ENCODE results near the gene CCN2. TPM values are rescaled to one million over a fixed set of nuclear protein-coding genes. Genes with fewer than 3 reads are reported as not detected.

The CCN2 gene
- total RNA-seq: not detected

GRCh38 chr6:131950767-131951575 lies at the start of gene CCN2:
Gene CCN2, minus strand, starts transcription at chr6:131951372. Its CDS starts 200 bp downstream, at chr6:131951172.
- H3K27ac Mint-ChIP-seq: no peak within 1 kb of the TSS
- peaks cover 61% of the 10 kb centered on the region for H3K27me3 Mint-ChIP-seq
- ChIA-PET POLR2A (no interaction called here), CTCF (no interaction called here)
- H3K36me3 Mint-ChIP-seq (ENCODE audit: low read depth): no peaks in the 10 kb centered on the region
- intact Hi-C loops (cut with DNase I, micrococcal nuclease): no loop called here
- ATAC-seq (peak; percentile 26), DNase-seq (peak; percentile 20)
- peak within 1 kb of the TSS; percentile 67 for H3K4me3 Mint-ChIP-seq
- H3K9me3 Mint-ChIP-seq (ENCODE audit: low read depth): no peaks in the 10 kb centered on the region
- H3K4me1 Mint-ChIP-seq: peaks cover 9% of the 10 kb centered on the region

- DNase-seq (no peak), ATAC-seq (no peak)
- H3K27me3 Mint-ChIP-seq: no peaks in the 10 kb centered on the region
- POLR2A ChIA-PET: no interaction called here
- no peak overlapping the region for H3K27ac Mint-ChIP-seq
- peaks cover 1% of the 10 kb centered on the region for H3K9me3 Mint-ChIP-seq (ENCODE audit: low read depth)
- H3K4me3 Mint-ChIP-seq: no peak overlapping the region
- H3K36me3 Mint-ChIP-seq (ENCODE audit: low read depth): no peaks in the 10 kb centered on the region
- intact Hi-C loops (cut with DNase I, micrococcal nuclease): no loop called here
- CTCF ChIA-PET: no interaction called here
- no peaks in the 10 kb centered on the region for H3K4me1 Mint-ChIP-seq
Measured at GRCh38 chr6:132000296-132000695, 49.1 kb upstream of the CCN2 start.

DNA sequence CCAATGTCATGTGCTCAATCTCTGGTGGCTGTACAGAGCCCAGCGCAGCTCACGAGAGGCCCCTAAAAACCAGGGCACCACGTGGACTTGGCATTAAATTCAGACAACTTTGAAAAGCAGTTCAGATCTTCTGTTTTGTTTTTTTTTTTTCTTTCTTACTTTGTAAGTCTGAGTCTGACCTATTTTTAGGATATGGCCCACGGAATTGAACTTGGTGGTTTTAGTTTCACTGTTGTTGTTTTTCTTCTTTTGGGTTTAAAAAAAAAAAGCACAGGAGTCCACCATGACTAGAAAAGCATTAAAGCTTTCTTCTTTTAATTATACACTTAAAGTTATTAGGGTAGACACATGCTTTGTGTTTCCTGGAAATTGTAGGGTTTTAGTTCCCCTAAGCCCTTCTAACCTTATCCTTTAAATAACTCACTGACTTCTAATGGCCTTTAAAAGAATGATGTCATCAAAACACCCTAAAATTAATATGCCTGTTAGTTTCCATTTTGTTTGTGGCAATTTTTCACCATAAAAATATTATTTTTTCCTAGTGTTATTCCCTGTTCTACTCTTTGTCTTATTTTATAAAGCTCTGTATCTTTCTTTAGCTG lies 48.5 kb upstream of the CCN2 start:
- DNase-seq: no peak
- Mint-ChIP-seq H3K27ac (no peak overlapping the region), H3K27me3 (no peaks in the 10 kb centered on the region), H3K4me1 (no peaks in the 10 kb centered on the region), H3K36me3 (ENCODE audit: low read depth) (no peaks in the 10 kb centered on the region), H3K4me3 (no peak overlapping the region), H3K9me3 (ENCODE audit: low read depth) (peaks cover 1% of the 10 kb centered on the region)
- POLR2A ChIA-PET: no interaction called here
- intact Hi-C loops (cut with DNase I, micrococcal nuclease): no loop called here
- no peak for ATAC-seq
- CTCF ChIA-PET: interaction anchor here (0.6 kb wide), 1 partner anchor 168 kb away, joined by 3 read pairs; no protein-coding TSS in a partner anchor

- DNase-seq: no peak
- H3K4me3 Mint-ChIP-seq: no peak overlapping the region
- no peaks in the 10 kb centered on the region for H3K4me1 Mint-ChIP-seq
- no peaks in the 10 kb centered on the region for H3K36me3 Mint-ChIP-seq (ENCODE audit: low read depth)
- ChIA-PET CTCF (interaction anchor here (0.9 kb wide), 1 partner anchor 83 kb away, joined by 3 read pairs; no protein-coding TSS in a partner anchor), POLR2A (no interaction called here)
- H3K9me3 Mint-ChIP-seq (ENCODE audit: low read depth): no peaks in the 10 kb centered on the region
- ATAC-seq: no peak
- H3K27ac Mint-ChIP-seq: no peak overlapping the region
- no peaks in the 10 kb centered on the region for H3K27me3 Mint-ChIP-seq
- intact Hi-C loops (cut with DNase I, micrococcal nuclease): no loop called here
Measured at GRCh38 chr6:131998255-131998982, 47.2 kb upstream of the CCN2 start.

GRCh38 chr6:131997429-131998153 lies 46.4 kb upstream of the CCN2 start:
- no peaks in the 10 kb centered on the region for H3K9me3 Mint-ChIP-seq (ENCODE audit: low read depth)
- no peak overlapping the region for H3K4me3 Mint-ChIP-seq
- ChIA-PET CTCF (interaction anchor here (0.9 kb wide), 1 partner anchor 82 kb away, joined by 3 read pairs; no protein-coding TSS in a partner anchor), POLR2A (no interaction called here)
- ATAC-seq (no peak), DNase-seq (no peak)
- H3K27me3 Mint-ChIP-seq: no peaks in the 10 kb centered on the region
- no peaks in the 10 kb centered on the region for H3K36me3 Mint-ChIP-seq (ENCODE audit: low read depth)
- H3K27ac Mint-ChIP-seq: no peak overlapping the region
- intact Hi-C loops (cut with DNase I, micrococcal nuclease): no loop called here
- no peaks in the 10 kb centered on the region for H3K4me1 Mint-ChIP-seq

DNA sequence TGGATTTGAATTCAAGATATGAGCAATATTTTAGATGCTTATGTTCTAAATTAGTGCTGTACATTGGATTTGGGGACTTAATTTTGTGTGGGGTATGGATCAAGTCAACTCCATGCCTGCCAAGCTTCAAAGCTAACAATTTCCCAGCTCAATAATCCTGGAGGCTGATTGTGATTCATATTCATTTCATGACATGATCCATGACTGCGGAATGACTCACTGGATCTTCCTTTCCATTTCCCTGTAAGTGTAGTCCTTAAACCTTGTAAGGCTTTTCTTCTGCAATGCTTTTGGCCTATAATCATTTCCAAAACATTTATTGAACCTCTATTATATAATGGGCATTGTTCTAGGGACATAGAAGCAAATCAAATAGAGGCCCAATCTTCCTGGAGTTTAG lies 44.7 kb upstream of the CCN2 start:
- intact Hi-C loops (cut with DNase I, micrococcal nuclease): no loop called here
- CTCF ChIA-PET: no interaction called here
- H3K27ac Mint-ChIP-seq: no peak overlapping the region
- no peaks in the 10 kb centered on the region for H3K4me1 Mint-ChIP-seq
- H3K27me3 Mint-ChIP-seq: no peaks in the 10 kb centered on the region
- DNase-seq: no peak
- POLR2A ChIA-PET: no interaction called here
- no peak overlapping the region for H3K4me3 Mint-ChIP-seq
- H3K36me3 Mint-ChIP-seq (ENCODE audit: low read depth): no peaks in the 10 kb centered on the region
- ATAC-seq: no peak
- H3K9me3 Mint-ChIP-seq (ENCODE audit: low read depth): no peaks in the 10 kb centered on the region

DNA sequence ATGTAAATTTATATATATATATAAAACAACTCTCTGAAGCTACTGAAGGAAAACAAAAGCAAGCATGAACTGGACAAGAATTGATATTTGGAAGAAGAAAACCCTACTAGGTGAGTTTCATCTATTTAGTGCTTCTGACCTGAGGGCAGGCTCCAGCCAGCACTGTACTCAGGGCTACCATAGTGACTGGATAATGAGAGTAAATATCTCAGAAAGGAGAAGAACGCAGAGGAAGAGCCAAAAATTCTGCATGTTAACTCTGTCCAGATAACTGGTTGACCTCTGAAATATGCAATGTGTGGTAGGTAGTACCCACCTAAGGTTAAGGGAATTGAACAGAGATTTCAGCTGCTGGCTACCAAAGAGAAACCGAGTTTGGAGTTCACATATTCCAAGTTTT lies 41.4 kb upstream of the CCN2 start:
- DNase-seq: no peak
- H3K27me3 Mint-ChIP-seq: peaks cover 1% of the 10 kb centered on the region
- H3K9me3 Mint-ChIP-seq (ENCODE audit: low read depth): no peaks in the 10 kb centered on the region
- no peak overlapping the region for H3K4me3 Mint-ChIP-seq
- H3K36me3 Mint-ChIP-seq (ENCODE audit: low read depth): no peaks in the 10 kb centered on the region
- H3K4me1 Mint-ChIP-seq: no peaks in the 10 kb centered on the region
- no peak for ATAC-seq
- CTCF ChIA-PET: no interaction called here
- intact Hi-C loops (cut with DNase I, micrococcal nuclease): no loop called here
- POLR2A ChIA-PET: no interaction called here
- H3K27ac Mint-ChIP-seq: no peak overlapping the region

GRCh38 chr6:131989036-131989435 lies 37.9 kb upstream of the CCN2 start:
- DNase-seq (no peak), ATAC-seq (no peak)
- intact Hi-C loops (cut with DNase I, micrococcal nuclease): no loop called here
- Mint-ChIP-seq H3K9me3 (ENCODE audit: low read depth) (no peaks in the 10 kb centered on the region), H3K36me3 (ENCODE audit: low read depth) (no peaks in the 10 kb centered on the region), H3K27ac (no peak overlapping the region), H3K4me3 (no peak overlapping the region), H3K4me1 (no peaks in the 10 kb centered on the region), H3K27me3 (peaks cover 1% of the 10 kb centered on the region)
- ChIA-PET POLR2A (no interaction called here), CTCF (no interaction called here)

DNA sequence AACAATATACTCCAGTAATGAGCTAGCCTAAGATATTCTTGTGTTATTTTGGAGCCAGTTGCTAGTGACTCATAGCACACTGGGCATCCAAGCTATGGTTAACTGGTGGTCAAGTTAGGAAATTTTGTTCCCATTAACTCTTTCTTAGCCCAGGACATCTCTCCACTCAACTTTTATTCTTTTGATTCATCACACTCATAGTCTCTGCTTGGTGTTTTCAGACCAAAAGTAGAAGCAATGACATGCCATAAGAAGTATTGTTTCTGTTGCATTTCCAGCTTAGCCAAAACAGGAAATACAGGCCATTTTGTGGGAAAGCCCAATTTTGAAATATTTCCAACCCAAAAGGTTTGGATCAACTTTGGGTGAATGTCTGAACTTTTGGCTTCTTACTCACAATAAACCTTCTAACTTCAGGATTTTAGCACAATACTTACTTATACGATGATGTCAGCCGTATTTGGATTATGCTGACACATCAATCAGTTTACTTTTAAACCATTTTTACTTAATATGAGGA lies 31.6 kb upstream of the CCN2 start:
- H3K27ac Mint-ChIP-seq: no peak overlapping the region
- ChIA-PET POLR2A (no interaction called here), CTCF (interaction anchor here (0.8 kb wide), 1 partner anchor 11 kb away, joined by 3 read pairs; no protein-coding TSS in a partner anchor)
- no peaks in the 10 kb centered on the region for H3K9me3 Mint-ChIP-seq (ENCODE audit: low read depth)
- peaks cover 1% of the 10 kb centered on the region for H3K27me3 Mint-ChIP-seq
- no peak overlapping the region for H3K4me3 Mint-ChIP-seq
- no peaks in the 10 kb centered on the region for H3K4me1 Mint-ChIP-seq
- intact Hi-C loops (cut with DNase I, micrococcal nuclease): no loop called here
- ATAC-seq: no peak
- H3K36me3 Mint-ChIP-seq (ENCODE audit: low read depth): no peaks in the 10 kb centered on the region
- DNase-seq: no peak

- ATAC-seq (no peak), DNase-seq (no peak)
- no peaks in the 10 kb centered on the region for H3K4me1 Mint-ChIP-seq
- ChIA-PET POLR2A (no interaction called here), CTCF (no interaction called here)
- H3K36me3 Mint-ChIP-seq (ENCODE audit: low read depth): no peaks in the 10 kb centered on the region
- intact Hi-C loops (cut with DNase I, micrococcal nuclease): no loop called here
- H3K4me3 Mint-ChIP-seq: no peak overlapping the region
- no peaks in the 10 kb centered on the region for H3K9me3 Mint-ChIP-seq (ENCODE audit: low read depth)
- H3K27me3 Mint-ChIP-seq: no peaks in the 10 kb centered on the region
- no peak overlapping the region for H3K27ac Mint-ChIP-seq
Measured at GRCh38 chr6:131981624-131981978, 30.4 kb upstream of the CCN2 start.

DNA sequence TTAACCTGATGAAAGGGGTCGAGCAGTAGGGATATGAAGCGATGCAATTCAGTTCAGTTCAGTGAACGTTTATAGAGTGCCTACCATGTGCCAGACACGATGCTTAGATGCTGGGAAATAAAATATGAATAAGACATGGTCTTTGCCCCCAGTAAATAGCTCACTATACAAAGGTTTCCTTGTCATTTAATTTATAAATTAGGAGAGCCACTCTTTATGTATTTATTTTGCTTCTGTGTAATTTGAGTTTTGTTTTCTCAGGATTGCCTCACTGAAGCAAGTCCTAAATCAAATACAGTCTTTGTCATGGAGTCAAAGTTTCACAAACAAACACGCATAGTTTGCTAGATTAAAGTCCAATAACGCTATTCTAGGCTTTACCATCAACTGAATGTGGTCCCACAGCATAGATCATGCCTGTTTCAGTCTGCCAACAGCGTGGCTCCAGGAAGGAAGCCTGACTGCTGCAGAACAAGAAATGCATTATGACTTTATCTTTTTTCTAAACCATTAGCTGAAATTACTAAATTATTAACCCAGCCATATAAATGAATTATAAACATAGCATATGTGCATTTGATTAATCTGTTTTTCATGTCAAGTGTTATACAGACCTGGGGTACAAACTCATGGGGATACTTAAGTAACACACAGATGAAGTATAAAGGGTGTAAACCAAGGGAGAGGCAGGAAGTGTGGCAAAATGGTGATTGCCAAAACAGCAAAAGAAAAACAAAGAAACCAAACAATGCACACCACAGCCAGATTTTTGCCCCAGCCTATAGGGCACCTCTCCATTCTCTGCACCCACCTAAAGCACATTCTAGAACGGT lies 29.8 kb upstream of the CCN2 start:
- CTCF ChIA-PET: no interaction called here
- H3K4me1 Mint-ChIP-seq: no peaks in the 10 kb centered on the region
- H3K9me3 Mint-ChIP-seq (ENCODE audit: low read depth): no peaks in the 10 kb centered on the region
- DNase-seq (no peak), ATAC-seq (no peak)
- POLR2A ChIA-PET: no interaction called here
- H3K36me3 Mint-ChIP-seq (ENCODE audit: low read depth): no peaks in the 10 kb centered on the region
- no peak overlapping the region for H3K4me3 Mint-ChIP-seq
- intact Hi-C loops (cut with DNase I, micrococcal nuclease): no loop called here
- no peak overlapping the region for H3K27ac Mint-ChIP-seq
- H3K27me3 Mint-ChIP-seq: no peaks in the 10 kb centered on the region

All from activated CD4-positive, alpha-beta T cell treated with anti-CD3 and anti-CD28 coated beads for 36 hours (primary cell).